HepG2 (cell line): Measurements from ENCODE around the gene EGLN1. TPM values are rescaled to one million over a fixed set of nuclear protein-coding genes. Genes with fewer than 3 reads are reported as not detected.

ENCODE experiments used
- ATAC-seq: fragments of 200-7000 bp; cut with Tn5 transposase; 3 replicates; pipeline ENCODE4 v1.9.1; 2020; ENCODE audit warnings: mild to moderate bottlenecking, moderate library complexity
- BruUV-seq: library from RNA; stranded (reverse); fragments of 400-500 nt; replicated peaks from 2 replicates; lab custom pipeline; 2021; lab: Mats Ljungman, UMichigan
- CTCF ChIA-PET: fragments of 300-600 bp; formaldehyde crosslinking; extraction: SDS; loops from one replicate; lab custom pipeline; 2021; ENCODE audit warnings: low total read pairs, inconsistent platforms, low intra/inter-chr PET ratio; lab: Yijun Ruan, JAX
- POLR2A ChIA-PET: fragments of 350-600 bp; sonication (Branson Sonifier 250); formaldehyde crosslinking; loops from one replicate; lab custom pipeline; 2020; ENCODE audit warnings: antibody characterized with exemption, inconsistent platforms; lab: Yijun Ruan, JAX
- DNase-seq: peaks from one replicate; pipeline ENCODE4 v3.0.0-alpha.2; 2015; ENCODE audit warnings: low spot score
- FAIRE-seq: peaks from 3 replicates; lab custom pipeline; 2011; peaks lifted over from hg19 to GRCh38; lab: Jason Lieb, UNC
- H2AFZ ChIP-seq: one replicate; pipeline ENCODE4 v1.6.1; 2011; ENCODE audit warnings: low read length, inconsistent platforms
- H3K27ac ChIP-seq: fragments of 300-600 bp; 3 replicates; pipeline ENCODE4 v1.8.0; 2011; ENCODE audit warnings: mixed run types, mild to moderate bottlenecking, mixed read lengths, low read length, inconsistent platforms; ENCODE audit not compliant: insufficient read depth; ENCODE audit errors: extremely low read length
- H3K27me3 ChIP-seq, 2 experiments: fragments of 200-600 bp in 1 of 2; 2 replicates in 1 of 2; 3 replicates in 1 of 2; pipeline versions ENCODE4 v1.6.0 to v1.8.0; 2011; ENCODE audit warnings: low read length in 2 of 2, mild to moderate bottlenecking in 2 of 2, moderate library complexity in 2 of 2, inconsistent platforms in 1 of 2; ENCODE audit not compliant: insufficient read depth in 2 of 2, control insufficient read depth in 1 of 2
- H3K36me3 ChIP-seq, 2 experiments: fragments of 200-600 bp in 1 of 2; replicated peaks in 1 of 2; 2 replicates in 1 of 2; 3 replicates in 1 of 2; pipeline versions ENCODE4 v1.5.1 to v1.8.0; 2011; ENCODE audit warnings: low read length in 2 of 2, inconsistent platforms in 1 of 2; ENCODE audit not compliant: insufficient read depth in 2 of 2, control insufficient read depth in 1 of 2
- H3K4me1 ChIP-seq: 2 replicates; pipeline ENCODE4 v1.5.1; 2012; ENCODE audit warnings: low read length, inconsistent platforms; ENCODE audit not compliant: insufficient read depth
- H3K4me2 ChIP-seq: 2 replicates; pipeline ENCODE4 v1.6.0; 2011; ENCODE audit warnings: low read depth, low read length, inconsistent platforms
- H3K4me3 ChIP-seq, 3 experiments: fragments of 200-600 bp in 1 of 3; sonication (generic), shearing (Covaris generic) in 1 of 3; replicated peaks in 1 of 3; 2 replicates each; pipeline ENCODE4 v1.5.1; 2011 to 2016; ENCODE audit warnings: low read length in 3 of 3, inconsistent platforms in 2 of 3, low read depth in 2 of 3, mild to moderate bottlenecking in 2 of 3, control low read depth in 1 of 3, mixed read lengths in 1 of 3; ENCODE audit not compliant: insufficient read depth in 1 of 3
- H3K79me2 ChIP-seq: one replicate; pipeline ENCODE4 v1.6.1; 2011; ENCODE audit warnings: low read length, inconsistent platforms; ENCODE audit not compliant: insufficient read depth
- H3K9ac ChIP-seq: 2 replicates; pipeline ENCODE4 v1.6.0; 2011; ENCODE audit warnings: mild to moderate bottlenecking, low read depth, low read length, inconsistent platforms; ENCODE audit not compliant: insufficient read depth
- H3K9me3 ChIP-seq: 2 replicates; pipeline ENCODE4 v1.5.1; 2012; ENCODE audit warnings: mild to moderate bottlenecking, low read length
- H4K20me1 ChIP-seq: 2 replicates; pipeline ENCODE4 v1.6.0; 2011; ENCODE audit warnings: inconsistent platforms, mild to moderate bottlenecking, low read length, moderate library complexity; ENCODE audit not compliant: insufficient read depth
- FIP1L1 ChIP-seq: fragments of 200-400 bp; formaldehyde crosslinking; IDR thresholded peaks from 2 replicates; pipeline ENCODE4 v1.6.1; 2018; ENCODE audit warnings: low read depth, mild to moderate bottlenecking, low read length, moderate library complexity, borderline replicate concordance; ENCODE audit not compliant: insufficient read depth
- HIVEP1 ChIP-seq: sonication (generic); formaldehyde crosslinking; IDR thresholded peaks from 2 replicates; pipeline ENCODE4 v1.4.0; 2020; ENCODE audit warnings: mild to moderate bottlenecking, missing genetic modification reagents
- MYNN ChIP-seq: sonication (generic); formaldehyde crosslinking; IDR thresholded peaks from 2 replicates; pipeline ENCODE4 v1.4.0; 2020; ENCODE audit warnings: mild to moderate bottlenecking, low read depth, missing genetic modification reagents
- ZBTB1 ChIP-seq: sonication (generic); formaldehyde crosslinking; IDR thresholded peaks from 2 replicates; pipeline ENCODE4 v1.4.0; 2020; ENCODE audit warnings: missing genetic modification reagents, borderline replicate concordance
- ZBTB42 ChIP-seq: sonication (generic); formaldehyde crosslinking; IDR thresholded peaks from 2 replicates; pipeline ENCODE4 v1.5.0; 2020; ENCODE audit warnings: mild to moderate bottlenecking, missing genetic modification reagents
- ZFP62 ChIP-seq: sonication (generic); formaldehyde crosslinking; IDR thresholded peaks from 2 replicates; pipeline ENCODE4 v1.4.0; 2020; ENCODE audit warnings: missing genetic modification reagents
- ZNF432 ChIP-seq: sonication (generic); formaldehyde crosslinking; IDR thresholded peaks from 2 replicates; pipeline ENCODE4 v1.5.0; 2020; ENCODE audit warnings: missing genetic modification reagents, mild to moderate bottlenecking, borderline replicate concordance
- WGBS: methylation state at CpG from one replicate; pipeline ENCODE4 v1.1.6; 2017; ENCODE audit warnings: low lambda C conversion rate; 5-methylcytosine and 5-hydroxymethylcytosine counted together
- in situ Hi-C: cut with HindIII; loops from 2 replicates; pipeline ENCODE4 v1.10.0; 2017; ENCODE audit warnings: low pct_unique_long_range_greater_than_20kb; ENCODE audit not compliant: extremely low pct_ligation_motif_present
- intact Hi-C: fragments of 100-400 bp; cut with micrococcal nuclease; formaldehyde crosslinking; loops from one replicate; pipeline ENCODE4 v1.10.0; 2022; ENCODE audit not compliant: unreplicated experiment
- polyA plus RNA-seq, 8 experiments: library from polyadenylated mRNA; depleted of rRNA in 3 of 8; stranded (reverse) in 7 of 8; unstranded in 1 of 8; fragments of >200 nt; fragmentation: Illumina TruSeq in 4 of 8; extraction: Trizol in 4 of 8; gene quantifications; 2 replicates each; pipeline versions ENCODE4 v1.2.1 to v1.2.3, GENCODE V29; 2011 to 2016; ENCODE audit warnings: low read depth in 4 of 8, missing spikeins in 1 of 8, mixed read lengths in 1 of 8; ENCODE audit not compliant: insufficient read depth in 1 of 8
- total RNA-seq, 5 experiments: library from RNA; depleted of rRNA; stranded (reverse); fragments of >200 nt; fragmentation: Illumina TruSeq; extraction: Trizol; gene quantifications; 2 replicates each; pipeline ENCODE4 v1.2.3, GENCODE V29; 2016; ENCODE audit warnings: low read depth in 1 of 5
- TF ChIP-seq, protein P1 (sequence below): sonication (generic); formaldehyde crosslinking; IDR thresholded peaks from 2 replicates; pipeline ENCODE4 v1.8.0; 2022; ENCODE audit warnings: mild to moderate bottlenecking, missing genetic modification reagents, borderline replicate concordance

EGLN1 gene
- total and polyA plus RNA-seq, 2 of the 13 experiments (the other 11 are each of a cell fraction or from before 2014, with no cell fraction given), result 34.4 to 44.1 TPM

GRCh38 chr1:231387770-231388669 lies 34.1 kb downstream of the EGLN1 start:
- Histone ChIP-seq H3K4me1 (peaks cover 71% of the 10 kb centered on the region), H2AFZ (no peak overlapping the region), H3K4me3 (no peak overlapping the region), H3K36me3 (peaks cover 3 to 25% of the 10 kb centered on the region in 2 experiments), H3K27me3 (no peaks in the 10 kb centered on the region), H3K9ac (no peak overlapping the region), H3K9me3 (no peaks in the 10 kb centered on the region), H3K27ac (no peak overlapping the region), H3K4me2 (no peak overlapping the region), H4K20me1 (peaks cover 75% of the 10 kb centered on the region), H3K79me2 (peaks cover 93% of the 10 kb centered on the region)
- TF ChIP-seq ZFP62 (CRISPR knock-in tag), result no peak
- TF ChIP-seq ZBTB1 (CRISPR knock-in tag), result no peak
- TF ChIP-seq ZBTB42 (CRISPR knock-in tag), result no peak
- TF ChIP-seq HIVEP1 (CRISPR knock-in tag), result no peak
- no peak for TF ChIP-seq ZNF432 (CRISPR knock-in tag)
- TF ChIP-seq, protein P1, sequence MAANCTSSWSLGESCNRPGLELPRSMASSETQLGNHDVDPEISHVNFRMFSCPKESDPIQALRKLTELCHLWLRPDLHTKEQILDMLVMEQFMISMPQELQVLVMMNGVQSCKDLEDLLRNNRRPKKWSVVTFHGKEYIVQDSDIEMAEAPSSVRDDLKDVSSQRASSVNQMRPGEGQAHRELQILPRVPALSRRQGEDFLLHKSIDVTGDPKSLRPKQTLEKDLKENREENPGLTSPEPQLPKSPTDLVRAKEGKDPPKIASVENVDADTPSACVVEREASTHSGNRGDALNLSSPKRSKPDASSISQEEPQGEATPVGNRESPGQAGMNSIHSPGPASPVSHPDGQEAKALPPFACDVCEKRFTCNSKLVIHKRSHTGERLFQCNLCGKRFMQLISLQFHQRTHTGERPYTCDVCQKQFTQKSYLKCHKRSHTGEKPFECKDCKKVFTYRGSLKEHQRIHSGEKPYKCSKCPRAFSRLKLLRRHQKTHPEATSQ, result no peak
- no peak for TF ChIP-seq MYNN
- no peak for TF ChIP-seq FIP1L1
- ChIA-PET POLR2A (interaction anchor here (1.0 kb wide), 1 partner anchor 10 kb away, joined by 3 read pairs; no protein-coding TSS in a partner anchor), CTCF (no interaction called here)
- BruUV-seq, result no TSS peak
- no peak for ATAC-seq
- no peak for FAIRE-seq
- in situ Hi-C loops, result no loop called here
- intact Hi-C loops, result no loop called here
- no peak for DNase-seq
- WGBS, result 95% methylated on average over 5 of the region's 5 CpGs
